GM10847 (cell line): Measurements from ENCODE around the gene ARHGAP4.

Experiments
- POLR2A ChIP-seq: IDR thresholded peaks from 2 replicates; pipeline ENCODE4 v1.6.1; 2011; ENCODE audit not compliant: insufficient read length; ENCODE audit errors: extremely low read depth

The ARHGAP4 gene

DNA sequence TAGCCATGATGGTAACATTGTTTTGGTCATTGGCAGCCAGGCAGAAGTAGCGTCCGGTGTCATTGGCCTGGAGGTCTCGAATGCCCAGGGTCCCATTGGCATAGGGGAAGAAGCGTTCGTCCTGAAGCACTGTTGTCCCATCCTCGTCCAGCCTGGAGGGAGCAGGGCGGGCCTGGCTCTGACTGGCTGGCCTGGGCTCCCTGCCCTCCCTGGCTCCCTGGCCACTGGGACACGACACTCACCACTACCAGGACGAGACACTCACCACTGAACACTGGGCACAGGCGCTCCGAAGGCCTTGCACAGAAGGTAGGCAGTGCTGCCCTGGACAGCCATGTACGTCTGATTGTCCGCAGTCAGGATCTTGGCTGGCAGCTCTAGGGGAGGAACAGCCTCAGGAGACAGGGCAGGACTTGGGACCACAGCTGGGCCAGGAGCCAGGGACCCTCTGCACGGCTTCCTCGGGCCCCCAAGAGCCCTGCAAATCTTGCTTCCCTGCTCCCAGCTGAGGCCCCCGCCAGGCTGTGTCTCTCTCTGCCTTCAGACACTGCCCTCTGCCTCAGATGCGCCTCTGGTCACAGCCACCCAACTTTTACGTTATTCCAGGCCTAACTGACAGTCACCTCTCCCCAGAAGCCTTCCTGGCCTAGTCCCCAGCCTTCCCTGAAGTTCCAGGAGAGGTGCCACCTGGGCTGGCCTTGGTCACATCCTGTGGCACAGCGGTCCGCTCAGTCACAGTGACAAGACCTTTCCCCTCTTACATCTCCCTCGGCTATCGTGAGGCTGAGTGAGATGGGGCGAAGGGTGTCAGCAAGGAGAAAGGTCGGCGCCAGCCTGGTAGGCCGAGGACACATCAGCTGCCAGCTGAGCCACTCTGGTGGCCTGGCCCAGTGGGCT is 57.2 kb downstream of the ARHGAP4 start:
- TF ChIP-seq POLR2A = no peak

- TF ChIP-seq POLR2A = no peak
These were observed 58.4 kb downstream of the ARHGAP4 start for GRCh38 chrX:153867671-153868070.

DNA sequence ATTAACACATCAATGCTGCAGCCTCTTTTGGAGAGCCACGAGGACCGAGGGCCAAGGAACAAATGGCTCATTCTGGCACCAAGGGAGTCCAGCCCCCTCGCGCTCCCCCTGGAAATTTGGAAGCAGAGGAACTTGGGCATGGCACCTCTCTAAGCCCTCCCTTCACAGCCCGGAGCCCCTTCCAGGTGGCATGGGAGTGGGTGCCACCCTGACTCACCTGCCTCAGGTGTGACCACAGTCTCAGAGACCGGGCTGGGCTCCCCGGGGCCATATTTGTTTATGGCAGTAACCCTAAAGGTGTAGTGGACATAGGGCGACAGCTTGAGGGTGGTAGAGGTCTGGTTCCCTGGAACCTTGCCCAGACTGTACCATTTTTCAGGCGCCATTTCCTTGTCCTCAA is 58.9 kb downstream of the ARHGAP4 start:
- no peak for TF ChIP-seq POLR2A

DNA sequence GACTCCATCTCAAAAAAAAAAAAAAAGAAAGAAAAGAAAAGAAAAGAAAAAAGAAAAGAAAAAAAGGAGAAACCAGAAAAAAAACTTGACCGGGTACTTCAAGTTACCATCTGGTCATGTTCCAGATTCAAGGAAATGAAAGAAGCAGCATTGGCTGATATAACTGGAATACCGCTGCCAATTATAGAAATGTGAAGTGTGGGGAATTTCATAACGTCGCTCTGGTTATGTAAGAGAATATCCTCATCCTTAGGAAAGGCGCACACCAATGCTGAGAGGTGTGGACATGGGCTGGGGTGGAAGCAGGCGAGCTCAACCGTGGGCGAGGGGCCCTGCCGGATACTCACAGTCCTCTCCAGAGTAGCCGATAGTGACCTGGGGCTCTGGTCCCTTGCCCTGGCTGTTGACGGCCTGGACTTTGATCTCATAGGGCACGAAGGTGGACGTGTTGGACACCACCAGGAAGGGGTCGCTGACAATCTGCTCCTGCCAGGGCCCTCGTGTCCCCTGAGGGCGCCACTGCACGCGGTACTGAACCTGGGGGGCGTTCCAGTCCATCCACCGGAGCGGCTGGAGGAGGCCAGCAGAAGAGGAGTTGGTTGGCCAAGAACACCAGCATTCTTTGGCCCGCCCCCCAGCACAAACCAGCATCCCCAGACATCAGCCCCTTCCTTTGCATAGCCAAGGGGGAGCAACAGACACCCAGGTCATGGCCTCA is 59.6 kb downstream of the ARHGAP4 start:
- no peak for TF ChIP-seq POLR2A

DNA sequence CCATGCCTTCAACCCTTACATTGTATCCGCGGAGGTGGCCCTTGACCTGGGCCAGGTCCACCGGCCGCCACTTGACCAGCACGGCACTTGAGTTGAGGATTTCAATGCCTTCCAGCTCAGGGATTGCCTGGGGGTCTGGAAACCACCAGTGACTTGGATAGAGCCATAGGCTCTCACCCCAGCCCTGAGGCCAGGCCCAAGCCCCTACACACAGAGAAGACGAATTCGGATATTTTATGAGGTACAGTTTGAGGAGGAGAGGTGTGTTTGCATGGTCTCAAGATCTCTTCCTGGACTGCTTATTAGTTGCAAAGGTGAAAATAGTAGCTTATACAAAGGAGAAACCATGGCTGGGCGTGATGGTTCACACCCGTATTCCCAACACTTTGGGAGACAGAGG is 60.4 kb downstream of the ARHGAP4 start:
- TF ChIP-seq POLR2A = no peak

- no peak for TF ChIP-seq POLR2A
These were observed 60.8 kb downstream of the ARHGAP4 start for GRCh38 chrX:153865321-153865580.

- no peak for TF ChIP-seq POLR2A
These were observed 61.3 kb downstream of the ARHGAP4 start for GRCh38 chrX:153864561-153865320.

- no peak for TF ChIP-seq POLR2A
These were observed 62.0 kb downstream of the ARHGAP4 start for GRCh38 chrX:153864101-153864500.

- no peak for TF ChIP-seq POLR2A
These were observed 62.6 kb downstream of the ARHGAP4 start for GRCh38 chrX:153863251-153863991.

GRCh38 chrX:153862369-153863250 is 63.5 kb downstream of the ARHGAP4 start:
- TF ChIP-seq POLR2A = no peak

DNA sequence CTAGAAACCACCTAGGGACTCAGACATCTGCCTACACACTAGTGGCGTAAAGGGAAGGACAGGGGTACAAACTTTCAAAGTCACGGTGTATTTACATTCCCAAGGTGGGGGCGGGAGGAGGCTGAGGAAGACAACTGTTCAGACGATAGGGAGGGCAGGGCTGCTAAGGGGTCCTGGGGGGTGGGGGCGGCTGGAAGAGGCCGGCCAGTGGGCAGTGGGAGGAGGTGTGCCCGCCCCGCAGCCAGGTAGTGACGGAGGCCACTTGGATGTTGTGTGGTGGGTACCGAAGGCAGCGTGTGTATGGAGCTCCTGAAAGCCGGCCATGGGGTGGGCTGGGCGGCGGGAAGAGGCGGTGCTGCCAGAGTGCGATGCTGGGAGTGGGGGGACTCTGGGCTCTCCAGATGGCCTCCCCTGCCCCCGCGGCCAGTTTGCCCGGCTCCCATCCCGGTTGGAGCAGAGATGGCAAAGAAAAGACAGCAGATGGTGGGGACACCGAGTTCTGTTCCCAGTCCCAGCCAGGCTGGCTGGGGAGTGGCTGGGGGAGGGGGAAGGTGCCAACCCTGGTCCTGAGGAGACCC is 64.2 kb downstream of the ARHGAP4 start:
- TF ChIP-seq POLR2A = no peak

GRCh38 chrX:153861151-153861550 is 64.9 kb downstream of the ARHGAP4 start:
- TF ChIP-seq POLR2A = no peak
